T-cell (primary cell): ENCODE measurements around the gene GABARAPL1. TPM values are rescaled to one million over a fixed set of nuclear protein-coding genes. Genes with fewer than 3 reads are reported as not detected.
"Not testable (repeated sequence)": the region's sequence is repeated elsewhere in the genome, so short reads cannot be mapped to it uniquely, and the experiment has no call there.

ENCODE experiments used
- ATAC-seq, 4 experiments: fragments of 200-7000 bp in 3 of 4; fragments of 150-1000 bp in 1 of 4; cut with Tn5 transposase; replicated peaks in 1 of 4; 1 replicate in 3 of 4; 2 replicates in 1 of 4; pipeline ENCODE4 v1.10.0; 2021; ENCODE audit warnings: moderate library complexity in 3 of 4, mild to moderate bottlenecking in 2 of 4, moderate number of reproducible peaks in 1 of 4
- CTCF ChIA-PET, 2 donors: fragments of 300-600 bp; sonication (Branson Sonifier 250); formaldehyde crosslinking; loops; one replicate each; lab custom pipeline; 2022; ENCODE audit warnings: antibody characterized with exemption in 2 of 2; lab: Charles Lee
- POLR2A ChIA-PET, 2 donors: fragments of 300-600 bp; sonication (Branson Sonifier 250); formaldehyde crosslinking; loops; one replicate each; lab custom pipeline; 2022; ENCODE audit warnings: antibody characterized with exemption in 2 of 2; lab: Charles Lee
- DNase-seq, 35 experiments: peaks; one replicate each; pipeline versions ENCODE4 v3.0.0 to v3.0.0-alpha.2; 2013 to 2023
- H3K27ac ChIP-seq: one replicate; pipeline ENCODE4 v1.5.1; 2013; ENCODE audit warnings: low read length
- H3K27me3 ChIP-seq, 2 experiments: replicated peaks in 1 of 2; 1 replicate in 1 of 2; 2 replicates in 1 of 2; pipeline versions ENCODE4 v1.6.1 to v1.7.0; 2013; ENCODE audit warnings: low read length in 1 of 2, mixed read lengths in 1 of 2; ENCODE audit not compliant: control insufficient read depth in 2 of 2, insufficient read depth in 2 of 2; ENCODE audit errors: extremely low read depth in 1 of 2
- H3K36me3 ChIP-seq, 2 donors: 1 replicate in 1 of 2; 2 replicates in 1 of 2; pipeline versions ENCODE4 v1.6.1 to v1.7.0; 2013; ENCODE audit warnings: low read length in 1 of 2; ENCODE audit not compliant: control insufficient read depth in 2 of 2, insufficient read depth in 1 of 2; ENCODE audit errors: extremely low read depth in 1 of 2
- H3K4me1 ChIP-seq, 2 experiments: 1 replicate in 1 of 2; 2 replicates in 1 of 2; pipeline versions ENCODE4 v1.6.1 to v1.7.0; 2013; ENCODE audit warnings: low read length in 2 of 2, mixed read lengths in 1 of 2; ENCODE audit not compliant: insufficient read depth in 2 of 2, control insufficient read depth in 1 of 2; ENCODE audit errors: extremely low read depth in 1 of 2
- H3K4me3 ChIP-seq, 2 donors: 1 replicate in 1 of 2; 2 replicates in 1 of 2; pipeline versions ENCODE4 v1.5.1 to v1.7.0; 2013; ENCODE audit warnings: mild to moderate bottlenecking in 2 of 2, low read length in 1 of 2, moderate library complexity in 1 of 2; ENCODE audit not compliant: control insufficient read depth in 1 of 2; ENCODE audit errors: extremely low read depth in 1 of 2
- H3K9me3 ChIP-seq: 2 replicates; pipeline ENCODE4 v1.7.0; 2013
- H3K27ac Mint-ChIP-seq, 2 donors: one replicate each; pipeline ENCODE4 v1.8.0; 2020 to 2021; ENCODE audit warnings: mild to moderate bottlenecking in 2 of 2, mixed read lengths in 2 of 2
- H3K27me3 Mint-ChIP-seq, 2 donors: one replicate each; pipeline ENCODE4 v1.8.0; 2021 to 2022; ENCODE audit warnings: mixed read lengths in 2 of 2
- H3K36me3 Mint-ChIP-seq: one replicate; pipeline ENCODE4 v1.8.0; 2021; ENCODE audit warnings: mixed read lengths
- H3K4me1 Mint-ChIP-seq, 3 donors: one replicate each; pipeline ENCODE4 v1.8.0; 2020 to 2022; ENCODE audit warnings: mixed read lengths in 3 of 3, mild to moderate bottlenecking in 1 of 3
- H3K4me3 Mint-ChIP-seq, 3 donors: one replicate each; pipeline ENCODE4 v1.8.0; 2020 to 2022; ENCODE audit warnings: mild to moderate bottlenecking in 3 of 3, mixed read lengths in 3 of 3, moderate library complexity in 3 of 3
- H3K9me3 Mint-ChIP-seq, 3 donors: one replicate each; pipeline ENCODE4 v1.8.0; 2020 to 2022; ENCODE audit warnings: mixed read lengths in 3 of 3
- WGBS: methylation state at CpG from one replicate; pipeline ENCODE4 v1.1.5; 2013; ENCODE audit warnings: missing lambda C conversion rate; ENCODE audit not compliant: insufficient coverage; 5-methylcytosine and 5-hydroxymethylcytosine counted together
- total RNA-seq, 35 experiments: library from RNA in 6 of 35; stranded (reverse) in 6 of 35; fragments of 120-200 nt in 1 of 35; gene quantifications; one replicate each; pipeline versions ENCODE4 v1.2.1 to v1.2.4 and lab custom pipeline; 2013 to 2026

The GABARAPL1 gene
- total RNA-seq, 5 donors from 2014 or later (not counting 1 experiment from before 2014, with no cell fraction given): 46.7 to 129 (median 53.7) TPM

DNA sequence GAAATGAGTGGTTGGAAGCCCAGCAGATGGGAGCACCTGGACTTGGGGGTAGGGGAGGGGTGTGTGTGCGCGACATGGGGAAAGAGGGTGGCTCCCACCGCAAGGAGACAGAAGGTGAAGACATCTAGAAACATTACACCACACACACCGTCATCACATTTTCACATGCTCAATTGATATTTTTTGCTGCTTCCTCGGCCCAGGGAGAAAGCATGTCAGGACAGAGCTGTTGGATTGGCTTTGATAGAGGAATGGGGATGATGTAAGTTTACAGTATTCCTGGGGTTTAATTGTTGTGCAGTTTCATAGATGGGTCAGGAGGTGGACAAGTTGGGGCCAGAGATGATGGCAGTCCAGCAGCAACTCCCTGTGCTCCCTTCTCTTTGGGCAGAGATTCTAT is 9.2 kb downstream of the GABARAPL1 start:
- Mint-ChIP-seq H3K27me3 (no peaks in the 10 kb centered on the region), H3K36me3 (peaks cover 53% of the 10 kb centered on the region), H3K4me1 (peaks cover 12 to 14% (median 12%) of the 10 kb centered on the region in 3 donors), H3K4me3 (no peak overlapping the region), H3K27ac (no peak overlapping the region), H3K9me3 (no peaks in the 10 kb centered on the region)
- POLR2A ChIA-PET: interaction anchor here in 1 of 2 donors (1.0 kb wide), 1 partner anchor 10 kb away, joined by 4 read pairs; the partner anchor contains the start of gene GABARAPL1
- Histone ChIP-seq H3K27me3 (no peaks in the 10 kb centered on the region), H3K4me1 (no peaks in the 10 kb centered on the region), H3K36me3 (peaks cover 0 to 42% of the 10 kb centered on the region in 2 donors), H3K4me3 (no peak overlapping the region), H3K27ac (no peak overlapping the region), H3K9me3 (no peaks in the 10 kb centered on the region)
- CTCF ChIA-PET: no interaction called here
- DNase-seq (no peak), ATAC-seq (no peak)
- WGBS: no CpG with 5 or more reads among the region's 5 CpGs

DNA sequence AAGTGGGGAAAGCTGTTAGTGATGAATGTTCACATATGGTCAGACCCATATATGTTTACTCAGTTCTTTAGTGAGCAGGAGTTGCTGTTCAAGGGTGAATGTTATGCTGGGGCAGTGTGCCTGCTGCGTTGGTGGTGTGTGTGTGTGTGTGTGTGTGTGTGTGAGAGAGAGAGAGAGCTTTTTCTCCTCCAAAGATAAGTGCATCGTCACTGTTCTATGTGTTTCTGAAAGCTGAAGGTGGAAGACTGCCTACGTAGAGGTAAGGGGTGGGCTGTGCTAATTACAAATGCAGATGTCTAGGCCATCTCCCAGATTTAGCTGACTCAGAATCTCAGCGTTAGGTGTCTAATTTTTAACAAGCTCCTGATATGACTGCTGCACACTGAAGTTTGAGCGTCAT is 10.5 kb downstream of the GABARAPL1 start:
- peaks cover 0 to 2% of the 10 kb centered on the region in 2 experiments for H3K4me1 ChIP-seq
- Mint-ChIP-seq H3K9me3 (no peaks in the 10 kb centered on the region), H3K36me3 (peaks cover 49% of the 10 kb centered on the region), H3K27ac (no peak overlapping the region), H3K4me3 (no peak overlapping the region), H3K4me1 (peaks cover 21 to 24% (median 22%) of the 10 kb centered on the region in 3 donors), H3K27me3 (no peaks in the 10 kb centered on the region)
- H3K9me3 ChIP-seq: no peaks in the 10 kb centered on the region
- no peak overlapping the region for H3K4me3 ChIP-seq
- WGBS: 92% methylated on average over 3 of the region's 5 CpGs
- POLR2A ChIA-PET: interaction anchor here (0.5 to 1.7 kb wide), 5 partner anchors 9 to 1359 kb away, joined by 3 to 8 read pairs (median 3); no protein-coding TSS in a partner anchor
- CTCF ChIA-PET: interaction anchor here in 1 of 2 donors (0.7 kb wide), 1 partner anchor 57 kb away, joined by 3 read pairs; no protein-coding TSS in a partner anchor
- no peaks in the 10 kb centered on the region for H3K27me3 ChIP-seq
- no peak for DNase-seq
- H3K36me3 ChIP-seq: peaks cover 0 to 39% of the 10 kb centered on the region in 2 donors
- no peak overlapping the region for H3K27ac ChIP-seq
- no peak for ATAC-seq

DNA sequence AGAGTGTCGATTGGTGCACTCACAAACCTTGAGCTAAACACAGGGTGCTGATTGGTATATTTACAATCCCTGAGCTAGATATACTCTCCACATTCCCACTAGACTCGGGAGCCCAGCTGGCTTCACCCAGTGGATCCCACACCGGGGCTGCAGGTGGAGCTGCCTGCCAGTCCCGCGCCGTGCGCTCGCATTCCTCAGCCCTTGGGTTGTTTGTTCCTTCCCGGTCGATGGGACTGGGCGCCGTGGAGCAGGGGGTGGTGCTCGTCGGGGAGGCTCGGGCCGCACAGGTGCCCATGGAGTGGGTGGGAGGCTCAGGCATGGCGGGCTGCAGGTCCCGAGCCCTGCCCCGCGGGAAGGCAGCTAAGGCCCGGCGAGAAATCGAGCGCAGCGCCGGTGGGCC is 12.7 kb downstream of the GABARAPL1 start:
- DNase-seq, H3K4me3 ChIP-seq, H3K9me3 ChIP-seq, CTCF ChIA-PET, H3K9me3 Mint-ChIP-seq, H3K27me3 Mint-ChIP-seq, H3K4me3 Mint-ChIP-seq, H3K27ac ChIP-seq, H3K27ac Mint-ChIP-seq, ATAC-seq, H3K4me1 ChIP-seq, H3K27me3 ChIP-seq, POLR2A ChIA-PET: not testable (repeated sequence)
- peaks cover 0 to 27% of the 10 kb centered on the region in 2 donors for H3K36me3 ChIP-seq
- peaks cover 24 to 25% (median 24%) of the 10 kb centered on the region in 3 donors for H3K4me1 Mint-ChIP-seq
- WGBS: 97% methylated on average over 11 of the region's 26 CpGs
- peaks cover 41% of the 10 kb centered on the region for H3K36me3 Mint-ChIP-seq

DNA sequence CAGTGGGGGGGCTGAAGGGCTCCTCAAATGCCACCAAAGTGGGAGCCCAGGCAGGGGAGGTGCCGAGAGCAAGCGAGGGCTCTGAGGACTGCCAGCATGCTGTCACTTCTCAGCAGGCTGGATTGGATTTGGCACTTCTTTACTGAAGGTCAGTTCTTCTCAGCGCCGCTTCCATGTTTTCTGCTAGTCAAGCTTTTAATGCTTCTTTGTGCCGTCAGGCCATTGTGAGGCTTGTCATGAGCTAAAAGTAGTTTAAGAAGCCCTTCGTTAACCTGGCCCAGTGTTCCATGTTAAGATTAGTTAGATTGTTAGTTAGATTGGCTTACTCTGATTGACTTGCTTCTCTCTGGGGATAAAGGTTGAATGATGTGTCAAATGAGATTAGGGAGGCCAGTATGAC is 13.4 kb downstream of the GABARAPL1 start:
- Histone ChIP-seq H3K9me3 (no peaks in the 10 kb centered on the region), H3K4me1 (peaks cover 0 to 2% of the 10 kb centered on the region in 2 experiments), H3K4me3 (no peak overlapping the region), H3K27me3 (no peaks in the 10 kb centered on the region), H3K27ac (no peak overlapping the region), H3K36me3 (peaks cover 0 to 21% of the 10 kb centered on the region in 2 donors)
- no peaks in the 10 kb centered on the region for H3K9me3 Mint-ChIP-seq
- peaks cover 35% of the 10 kb centered on the region for H3K36me3 Mint-ChIP-seq
- ATAC-seq (no peak), DNase-seq (no peak)
- peaks cover 24 to 25% (median 24%) of the 10 kb centered on the region in 3 donors for H3K4me1 Mint-ChIP-seq
- H3K27ac Mint-ChIP-seq: no peak overlapping the region
- WGBS: 97% methylated on average over 5 of the region's 6 CpGs
- H3K4me3 Mint-ChIP-seq: no peak overlapping the region
- ChIA-PET CTCF (interaction anchor here (0.6 to 1.1 kb wide), 3 partner anchors 11 to 304 kb away, joined by 3 read pairs; no protein-coding TSS in a partner anchor), POLR2A (interaction anchor here (0.6 to 0.7 kb wide), 2 partner anchors 12 kb away, joined by 3 to 4 read pairs; no protein-coding TSS in a partner anchor)
- H3K27me3 Mint-ChIP-seq: no peaks in the 10 kb centered on the region

DNA sequence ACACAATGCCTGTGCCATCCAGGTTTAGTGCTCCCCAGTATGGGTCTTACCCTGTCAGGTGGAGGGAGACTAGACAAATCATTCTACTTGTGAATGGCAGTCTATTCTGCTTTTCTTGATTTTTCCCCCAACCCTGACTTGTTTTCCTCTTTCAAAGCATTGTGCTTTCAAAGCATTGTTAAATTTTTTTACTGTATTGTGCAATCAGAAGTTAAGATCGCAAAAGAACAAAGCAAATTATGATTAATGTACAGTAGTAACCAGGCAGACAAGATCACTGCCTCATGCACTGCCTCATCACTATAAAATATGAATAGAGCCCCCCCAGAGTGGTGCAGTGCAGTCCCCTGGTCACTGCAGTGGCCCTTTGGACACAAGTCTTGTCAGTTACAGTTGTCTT is 14.1 kb downstream of the GABARAPL1 start:
- ChIA-PET POLR2A (interaction anchor here in 1 of 2 donors (0.6 kb wide), 1 partner anchor 92 kb away, joined by 12 read pairs; no protein-coding TSS in a partner anchor), CTCF (interaction anchor here (0.7 to 1.1 kb wide), 3 partner anchors 9 to 15 kb away, joined by 3 to 5 read pairs (median 3); no protein-coding TSS in a partner anchor)
- no CpG with 5 or more reads among the region's 1 CpG for WGBS
- no peak overlapping the region for H3K4me3 ChIP-seq
- no peak for DNase-seq
- no peak overlapping the region for H3K4me3 Mint-ChIP-seq
- no peaks in the 10 kb centered on the region for H3K9me3 ChIP-seq
- no peaks in the 10 kb centered on the region for H3K27me3 ChIP-seq
- no peak overlapping the region for H3K27ac Mint-ChIP-seq
- peaks cover 24 to 25% (median 24%) of the 10 kb centered on the region in 3 donors for H3K4me1 Mint-ChIP-seq
- ATAC-seq: no peak
- peaks cover 0 to 2% of the 10 kb centered on the region in 2 experiments for H3K4me1 ChIP-seq
- H3K27me3 Mint-ChIP-seq: no peaks in the 10 kb centered on the region
- peaks cover 29% of the 10 kb centered on the region for H3K36me3 Mint-ChIP-seq
- no peaks in the 10 kb centered on the region for H3K9me3 Mint-ChIP-seq
- peaks cover 0 to 16% of the 10 kb centered on the region in 2 donors for H3K36me3 ChIP-seq
- H3K27ac ChIP-seq: no peak overlapping the region

DNA sequence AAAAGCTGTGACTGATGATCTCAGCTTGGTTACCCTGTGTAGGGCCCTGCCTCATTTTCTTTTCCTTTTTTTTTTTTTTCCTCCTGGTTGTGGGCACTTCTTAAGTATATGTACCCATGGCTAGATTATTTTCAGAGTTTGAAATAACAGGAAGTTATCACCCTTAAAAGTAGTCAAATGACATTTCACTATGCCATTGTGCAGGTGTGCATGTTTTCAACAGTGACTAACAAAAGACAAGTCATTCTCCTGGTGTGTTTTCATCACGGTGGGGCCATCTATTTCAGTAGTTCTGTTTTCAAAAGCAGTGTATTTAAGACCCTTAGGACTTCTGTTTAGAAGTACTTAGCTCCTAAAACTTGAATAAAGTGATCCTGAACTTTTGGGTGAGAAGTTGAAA is 15.0 kb downstream of the GABARAPL1 start:
- no peaks in the 10 kb centered on the region for H3K9me3 Mint-ChIP-seq
- H3K27me3 Mint-ChIP-seq: no peaks in the 10 kb centered on the region
- H3K4me3 Mint-ChIP-seq: no peak overlapping the region
- H3K4me1 Mint-ChIP-seq: peaks cover 24 to 25% (median 24%) of the 10 kb centered on the region in 3 donors
- no CpG with 5 or more reads among the region's 1 CpG for WGBS
- H3K36me3 ChIP-seq: peaks cover 0 to 7% of the 10 kb centered on the region in 2 donors
- DNase-seq (no peak), ATAC-seq (peak in 3 of 4 experiments; percentile 8 to 40 (median 36))
- peaks cover 0 to 2% of the 10 kb centered on the region in 2 experiments for H3K4me1 ChIP-seq
- ChIA-PET POLR2A (interaction anchor here (0.7 to 0.8 kb wide), 3 partner anchors 10 to 58 kb away, joined by 3 to 6 read pairs (median 3); no protein-coding TSS in a partner anchor), CTCF (interaction anchor here (0.6 to 1.1 kb wide), 4 partner anchors 8 to 200 kb away, joined by 3 to 5 read pairs (median 3); no protein-coding TSS in a partner anchor)
- peaks cover 20% of the 10 kb centered on the region for H3K36me3 Mint-ChIP-seq
- no peak overlapping the region for H3K27ac ChIP-seq
- H3K4me3 ChIP-seq: no peak overlapping the region
- no peaks in the 10 kb centered on the region for H3K27me3 ChIP-seq
- peak overlapping the region in 1 of 2 donors; percentile 62 for H3K27ac Mint-ChIP-seq
- no peaks in the 10 kb centered on the region for H3K9me3 ChIP-seq
